Type B pancreatic cell (in vitro differentiated cells): ENCODE data around the gene PRDM16. TPM values are rescaled to one million over a fixed set of nuclear protein-coding genes. Genes with fewer than 3 reads are reported as not detected.

Experiments used
- DNase-seq: peaks from one replicate; pipeline ENCODE4 v3.0.0; 2021; ENCODE audit warnings: mixed read lengths; ENCODE audit not compliant: unreplicated experiment; ENCODE audit errors: extremely low spot score
- H3K27ac Mint-ChIP-seq: 2 replicates; pipeline ENCODE4 v1.8.0; 2021; ENCODE audit warnings: mild to moderate bottlenecking, mixed read lengths
- H3K27me3 Mint-ChIP-seq: 2 replicates; pipeline ENCODE4 v1.8.0; 2021; ENCODE audit warnings: mixed read lengths
- H3K36me3 Mint-ChIP-seq: 2 replicates; pipeline ENCODE4 v1.8.0; 2021; ENCODE audit warnings: mixed read lengths
- H3K4me1 Mint-ChIP-seq: one replicate; pipeline ENCODE4 v1.8.0; 2021; ENCODE audit warnings: mixed read lengths; ENCODE audit not compliant: unreplicated experiment
- H3K4me3 Mint-ChIP-seq: 2 replicates; pipeline ENCODE4 v1.8.0; 2021; ENCODE audit warnings: mild to moderate bottlenecking, mixed read lengths
- H3K9me3 Mint-ChIP-seq: 2 replicates; pipeline ENCODE4 v1.8.0; 2021; ENCODE audit warnings: mixed read lengths
- total RNA-seq: library from RNA; stranded (reverse); gene quantifications from 2 replicates; pipeline ENCODE4 v1.2.1, GENCODE V29; 2021; ENCODE audit warnings: low replicate concordance
- TF ChIP-seq, protein P1 (sequence below): fragments of 200-600 bp; sonication (generic); conservative IDR thresholded peaks from 2 replicates; pipeline ENCODE4 v1.5.0; 2021; ENCODE audit warnings: antibody characterized with exemption, mild to moderate bottlenecking

Gene PRDM16
- total RNA-seq, 1 donor from 2014 or later, result 23.6 TPM

- Mint-ChIP-seq H3K4me1 (peaks cover 24% of the 10 kb centered on the region), H3K27me3 (peaks cover 30% of the 10 kb centered on the region), H3K9me3 (no peaks in the 10 kb centered on the region), H3K4me3 (no peak overlapping the region), H3K36me3 (no peaks in the 10 kb centered on the region), H3K27ac (no peak overlapping the region)
- TF ChIP-seq, protein P1, sequence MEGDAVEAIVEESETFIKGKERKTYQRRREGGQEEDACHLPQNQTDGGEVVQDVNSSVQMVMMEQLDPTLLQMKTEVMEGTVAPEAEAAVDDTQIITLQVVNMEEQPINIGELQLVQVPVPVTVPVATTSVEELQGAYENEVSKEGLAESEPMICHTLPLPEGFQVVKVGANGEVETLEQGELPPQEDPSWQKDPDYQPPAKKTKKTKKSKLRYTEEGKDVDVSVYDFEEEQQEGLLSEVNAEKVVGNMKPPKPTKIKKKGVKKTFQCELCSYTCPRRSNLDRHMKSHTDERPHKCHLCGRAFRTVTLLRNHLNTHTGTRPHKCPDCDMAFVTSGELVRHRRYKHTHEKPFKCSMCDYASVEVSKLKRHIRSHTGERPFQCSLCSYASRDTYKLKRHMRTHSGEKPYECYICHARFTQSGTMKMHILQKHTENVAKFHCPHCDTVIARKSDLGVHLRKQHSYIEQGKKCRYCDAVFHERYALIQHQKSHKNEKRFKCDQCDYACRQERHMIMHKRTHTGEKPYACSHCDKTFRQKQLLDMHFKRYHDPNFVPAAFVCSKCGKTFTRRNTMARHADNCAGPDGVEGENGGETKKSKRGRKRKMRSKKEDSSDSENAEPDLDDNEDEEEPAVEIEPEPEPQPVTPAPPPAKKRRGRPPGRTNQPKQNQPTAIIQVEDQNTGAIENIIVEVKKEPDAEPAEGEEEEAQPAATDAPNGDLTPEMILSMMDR, result no peak
- no peak for DNase-seq
Measured at GRCh38 chr1:3176820-3177219, 107.8 kb downstream of the PRDM16 start.

GRCh38 chr1:3178279-3178678 is 109.3 kb downstream of the PRDM16 start:
- Mint-ChIP-seq H3K9me3 (no peaks in the 10 kb centered on the region), H3K4me3 (no peak overlapping the region), H3K4me1 (peaks cover 17% of the 10 kb centered on the region), H3K27me3 (peaks cover 17% of the 10 kb centered on the region), H3K36me3 (no peaks in the 10 kb centered on the region), H3K27ac (no peak overlapping the region)
- no peak for DNase-seq
- TF ChIP-seq, protein P1, result no peak

DNA sequence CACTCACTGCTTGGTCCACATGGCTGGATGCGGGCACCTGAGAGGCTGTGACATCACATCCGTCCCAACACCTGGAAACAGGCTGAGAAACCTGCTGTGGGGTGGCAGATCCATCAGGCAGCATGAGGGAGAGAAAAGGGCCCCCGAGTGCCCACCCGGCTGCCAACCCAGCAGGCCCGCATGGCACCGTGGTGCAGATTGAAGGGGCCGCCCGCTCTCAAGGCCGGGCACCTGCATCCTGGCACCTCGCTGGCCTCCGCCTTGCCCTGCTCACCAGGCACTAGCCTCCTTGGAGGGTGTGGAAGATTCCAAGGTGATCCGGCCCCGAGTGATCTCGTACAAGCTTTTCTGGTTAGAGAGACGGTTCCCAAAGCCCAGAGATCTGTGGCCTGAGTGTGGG is 110.5 kb downstream of the PRDM16 start:
- Mint-ChIP-seq H3K4me3 (no peak overlapping the region), H3K36me3 (no peaks in the 10 kb centered on the region), H3K4me1 (peaks cover 23% of the 10 kb centered on the region), H3K27me3 (peaks cover 17% of the 10 kb centered on the region), H3K9me3 (no peaks in the 10 kb centered on the region), H3K27ac (no peak overlapping the region)
- TF ChIP-seq, protein P1, result no peak
- no peak for DNase-seq

DNA sequence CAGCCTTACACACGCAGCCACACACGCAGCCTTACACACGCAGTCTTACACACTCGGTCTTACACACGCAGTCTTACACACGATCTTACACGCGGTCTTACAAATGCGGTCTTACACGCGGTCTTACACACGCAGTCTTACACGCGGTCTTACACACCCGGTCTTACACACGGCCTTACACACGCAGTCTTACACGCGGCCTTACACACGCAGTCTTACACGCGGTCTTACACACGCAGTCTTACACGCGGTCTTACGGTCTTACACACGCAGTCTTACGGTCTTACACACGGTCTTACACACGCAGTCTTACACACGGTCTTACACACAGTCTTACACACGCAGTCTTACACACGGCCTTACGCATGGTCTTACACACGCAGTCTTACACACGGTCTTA is 111.9 kb downstream of the PRDM16 start:
- TF ChIP-seq, protein P1, result no peak
- H3K4me1 Mint-ChIP-seq, result peaks cover 28% of the 10 kb centered on the region

GRCh38 chr1:3181956-3182355 is 113.0 kb downstream of the PRDM16 start:
- H3K36me3 Mint-ChIP-seq, result no peaks in the 10 kb centered on the region
- peaks cover 38% of the 10 kb centered on the region for H3K4me1 Mint-ChIP-seq
- TF ChIP-seq, protein P1, result no peak
- DNase-seq, result no peak
- H3K27me3 Mint-ChIP-seq, result peaks cover 28% of the 10 kb centered on the region
- no peak overlapping the region for H3K4me3 Mint-ChIP-seq
- no peaks in the 10 kb centered on the region for H3K9me3 Mint-ChIP-seq
- H3K27ac Mint-ChIP-seq, result no peak overlapping the region

More for the DNA sequence above, 111.9 kb downstream of the PRDM16 start:
- H3K27me3 Mint-ChIP-seq, result peaks cover 21% of the 10 kb centered on the region
- H3K4me3 Mint-ChIP-seq, result no peak overlapping the region
- no peaks in the 10 kb centered on the region for H3K36me3 Mint-ChIP-seq
- no peak for DNase-seq
- no peaks in the 10 kb centered on the region for H3K9me3 Mint-ChIP-seq
- no peak overlapping the region for H3K27ac Mint-ChIP-seq

DNA sequence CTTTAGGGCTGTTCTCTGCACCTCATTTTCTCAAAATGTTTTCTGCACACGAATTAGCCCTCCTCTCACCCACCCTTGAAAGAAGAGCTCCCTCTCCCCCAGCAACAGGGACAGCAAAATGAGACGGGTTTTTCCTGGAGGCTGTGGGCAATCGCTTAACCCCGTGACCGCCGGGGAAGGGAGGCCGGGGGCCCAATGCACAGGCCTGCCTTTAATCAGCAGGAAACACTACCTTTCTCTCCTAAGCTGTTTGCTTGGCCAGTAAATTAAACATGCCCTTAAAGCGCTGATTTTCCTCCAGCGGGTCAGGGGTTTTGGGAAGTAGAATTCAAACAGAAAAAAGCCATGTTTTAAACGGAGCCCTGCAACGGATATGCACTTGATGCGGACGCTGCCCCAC is 114.4 kb downstream of the PRDM16 start:
- H3K4me3 Mint-ChIP-seq, result peak overlapping the region; percentile 57
- TF ChIP-seq, protein P1, result no peak
- H3K4me1 Mint-ChIP-seq, result peaks cover 38% of the 10 kb centered on the region
- H3K27ac Mint-ChIP-seq, result no peak overlapping the region
- H3K36me3 Mint-ChIP-seq, result no peaks in the 10 kb centered on the region
- no peak for DNase-seq
- H3K27me3 Mint-ChIP-seq, result peaks cover 24% of the 10 kb centered on the region
- H3K9me3 Mint-ChIP-seq, result no peaks in the 10 kb centered on the region
